Measurements from ENCODE around the gene PYGO1. TPM values are rescaled to one million over a fixed set of nuclear protein-coding genes. Genes with fewer than 3 reads are reported as not detected.
A peak's percentile ranks its signal among the peaks of the same experiment; 100 is the strongest.

The PYGO1 gene
- total RNA-seq, 1 experiment from 2014 or later = 0.55 TPM

- TF ChIP-seq AFF4 (CRISPR knock-in tag; IDR thresholded peaks at IDR 0.05; ENCODE audit: borderline replicate concordance) = no peak
- no peak for TF ChIP-seq GABPB1 (CRISPR knock-in tag; IDR thresholded peaks at IDR 0.05)
- TF ChIP-seq ELF4 (CRISPR knock-in tag; IDR thresholded peaks at IDR 0.05; ENCODE audit: low read depth) = no peak
- TF ChIP-seq, protein P1, sequence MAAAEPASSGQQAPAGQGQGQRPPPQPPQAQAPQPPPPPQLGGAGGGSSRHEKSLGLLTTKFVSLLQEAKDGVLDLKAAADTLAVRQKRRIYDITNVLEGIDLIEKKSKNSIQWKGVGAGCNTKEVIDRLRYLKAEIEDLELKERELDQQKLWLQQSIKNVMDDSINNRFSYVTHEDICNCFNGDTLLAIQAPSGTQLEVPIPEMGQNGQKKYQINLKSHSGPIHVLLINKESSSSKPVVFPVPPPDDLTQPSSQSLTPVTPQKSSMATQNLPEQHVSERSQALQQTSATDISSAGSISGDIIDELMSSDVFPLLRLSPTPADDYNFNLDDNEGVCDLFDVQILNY (CRISPR knock-in tag; IDR thresholded peaks at IDR 0.05) = no peak
- TF ChIP-seq, protein P2, sequence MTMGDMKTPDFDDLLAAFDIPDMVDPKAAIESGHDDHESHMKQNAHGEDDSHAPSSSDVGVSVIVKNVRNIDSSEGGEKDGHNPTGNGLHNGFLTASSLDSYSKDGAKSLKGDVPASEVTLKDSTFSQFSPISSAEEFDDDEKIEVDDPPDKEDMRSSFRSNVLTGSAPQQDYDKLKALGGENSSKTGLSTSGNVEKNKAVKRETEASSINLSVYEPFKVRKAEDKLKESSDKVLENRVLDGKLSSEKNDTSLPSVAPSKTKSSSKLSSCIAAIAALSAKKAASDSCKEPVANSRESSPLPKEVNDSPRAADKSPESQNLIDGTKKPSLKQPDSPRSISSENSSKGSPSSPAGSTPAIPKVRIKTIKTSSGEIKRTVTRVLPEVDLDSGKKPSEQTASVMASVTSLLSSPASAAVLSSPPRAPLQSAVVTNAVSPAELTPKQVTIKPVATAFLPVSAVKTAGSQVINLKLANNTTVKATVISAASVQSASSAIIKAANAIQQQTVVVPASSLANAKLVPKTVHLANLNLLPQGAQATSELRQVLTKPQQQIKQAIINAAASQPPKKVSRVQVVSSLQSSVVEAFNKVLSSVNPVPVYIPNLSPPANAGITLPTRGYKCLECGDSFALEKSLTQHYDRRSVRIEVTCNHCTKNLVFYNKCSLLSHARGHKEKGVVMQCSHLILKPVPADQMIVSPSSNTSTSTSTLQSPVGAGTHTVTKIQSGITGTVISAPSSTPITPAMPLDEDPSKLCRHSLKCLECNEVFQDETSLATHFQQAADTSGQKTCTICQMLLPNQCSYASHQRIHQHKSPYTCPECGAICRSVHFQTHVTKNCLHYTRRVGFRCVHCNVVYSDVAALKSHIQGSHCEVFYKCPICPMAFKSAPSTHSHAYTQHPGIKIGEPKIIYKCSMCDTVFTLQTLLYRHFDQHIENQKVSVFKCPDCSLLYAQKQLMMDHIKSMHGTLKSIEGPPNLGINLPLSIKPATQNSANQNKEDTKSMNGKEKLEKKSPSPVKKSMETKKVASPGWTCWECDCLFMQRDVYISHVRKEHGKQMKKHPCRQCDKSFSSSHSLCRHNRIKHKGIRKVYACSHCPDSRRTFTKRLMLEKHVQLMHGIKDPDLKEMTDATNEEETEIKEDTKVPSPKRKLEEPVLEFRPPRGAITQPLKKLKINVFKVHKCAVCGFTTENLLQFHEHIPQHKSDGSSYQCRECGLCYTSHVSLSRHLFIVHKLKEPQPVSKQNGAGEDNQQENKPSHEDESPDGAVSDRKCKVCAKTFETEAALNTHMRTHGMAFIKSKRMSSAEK (CRISPR knock-in tag; IDR thresholded peaks at IDR 0.05; ENCODE audit: borderline replicate concordance) = no peak
- TF ChIP-seq, protein P3, sequence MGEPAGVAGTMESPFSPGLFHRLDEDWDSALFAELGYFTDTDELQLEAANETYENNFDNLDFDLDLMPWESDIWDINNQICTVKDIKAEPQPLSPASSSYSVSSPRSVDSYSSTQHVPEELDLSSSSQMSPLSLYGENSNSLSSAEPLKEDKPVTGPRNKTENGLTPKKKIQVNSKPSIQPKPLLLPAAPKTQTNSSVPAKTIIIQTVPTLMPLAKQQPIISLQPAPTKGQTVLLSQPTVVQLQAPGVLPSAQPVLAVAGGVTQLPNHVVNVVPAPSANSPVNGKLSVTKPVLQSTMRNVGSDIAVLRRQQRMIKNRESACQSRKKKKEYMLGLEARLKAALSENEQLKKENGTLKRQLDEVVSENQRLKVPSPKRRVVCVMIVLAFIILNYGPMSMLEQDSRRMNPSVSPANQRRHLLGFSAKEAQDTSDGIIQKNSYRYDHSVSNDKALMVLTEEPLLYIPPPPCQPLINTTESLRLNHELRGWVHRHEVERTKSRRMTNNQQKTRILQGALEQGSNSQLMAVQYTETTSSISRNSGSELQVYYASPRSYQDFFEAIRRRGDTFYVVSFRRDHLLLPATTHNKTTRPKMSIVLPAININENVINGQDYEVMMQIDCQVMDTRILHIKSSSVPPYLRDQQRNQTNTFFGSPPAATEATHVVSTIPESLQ (CRISPR knock-in tag; IDR thresholded peaks at IDR 0.05) = no peak
Observed at GRCh38 chr15:55589287-55589686, 1.1 kb upstream of the PYGO1 start (continued).

DNA sequence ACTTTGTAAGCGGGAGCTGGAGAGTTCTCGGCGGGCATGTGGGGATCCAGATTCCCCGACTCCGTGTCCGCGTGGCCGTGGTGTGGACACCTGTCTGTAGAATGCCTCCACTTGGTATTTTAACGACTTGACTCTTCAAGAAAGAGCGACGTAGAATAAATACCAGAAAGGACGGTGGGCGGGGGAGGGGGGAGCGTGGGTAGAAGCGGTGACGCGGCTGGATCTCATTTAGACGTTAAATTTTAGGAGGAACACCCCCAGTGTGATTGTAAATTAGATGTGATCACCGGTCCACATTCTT, 620 bp upstream of the PYGO1 start:
- H3K4me1 Mint-ChIP-seq = peaks cover 4% of the 10 kb centered on the region
- no peak overlapping the region for H3K27ac Mint-ChIP-seq
- CTCF ChIA-PET = interaction anchor here (0.6 to 1.6 kb wide), 3 partner anchors 40 to 72 kb away, joined by 3 read pairs; no protein-coding TSS in a partner anchor
- POLR2A ChIA-PET = interaction anchor here (0.6 kb wide), 1 partner anchor 47 kb away, joined by 3 read pairs; no protein-coding TSS in a partner anchor
- H3K36me3 Mint-ChIP-seq = peaks cover 6% of the 10 kb centered on the region; the same call in 1 of the 2 replicates
- H3K27me3 Mint-ChIP-seq (ENCODE audit: low read depth) = peaks cover 39% of the 10 kb centered on the region
- TF ChIP-seq, protein P3 (CRISPR knock-in tag; IDR thresholded peaks at IDR 0.05) = no peak
- TF ChIP-seq, protein P4, sequence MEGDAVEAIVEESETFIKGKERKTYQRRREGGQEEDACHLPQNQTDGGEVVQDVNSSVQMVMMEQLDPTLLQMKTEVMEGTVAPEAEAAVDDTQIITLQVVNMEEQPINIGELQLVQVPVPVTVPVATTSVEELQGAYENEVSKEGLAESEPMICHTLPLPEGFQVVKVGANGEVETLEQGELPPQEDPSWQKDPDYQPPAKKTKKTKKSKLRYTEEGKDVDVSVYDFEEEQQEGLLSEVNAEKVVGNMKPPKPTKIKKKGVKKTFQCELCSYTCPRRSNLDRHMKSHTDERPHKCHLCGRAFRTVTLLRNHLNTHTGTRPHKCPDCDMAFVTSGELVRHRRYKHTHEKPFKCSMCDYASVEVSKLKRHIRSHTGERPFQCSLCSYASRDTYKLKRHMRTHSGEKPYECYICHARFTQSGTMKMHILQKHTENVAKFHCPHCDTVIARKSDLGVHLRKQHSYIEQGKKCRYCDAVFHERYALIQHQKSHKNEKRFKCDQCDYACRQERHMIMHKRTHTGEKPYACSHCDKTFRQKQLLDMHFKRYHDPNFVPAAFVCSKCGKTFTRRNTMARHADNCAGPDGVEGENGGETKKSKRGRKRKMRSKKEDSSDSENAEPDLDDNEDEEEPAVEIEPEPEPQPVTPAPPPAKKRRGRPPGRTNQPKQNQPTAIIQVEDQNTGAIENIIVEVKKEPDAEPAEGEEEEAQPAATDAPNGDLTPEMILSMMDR (IDR thresholded peaks at IDR 0.05) = no peak
- TF ChIP-seq NFATC4 (CRISPR knock-in tag; IDR thresholded peaks at IDR 0.05) (no peak), NFE2L1 (CRISPR knock-in tag; IDR thresholded peaks at IDR 0.05) (no peak), ZNF317 (CRISPR knock-in tag; IDR thresholded peaks at IDR 0.05; ENCODE audit: borderline replicate concordance, low read depth) (no peak), GABPB1 (CRISPR knock-in tag; IDR thresholded peaks at IDR 0.05) (no peak), TEAD4 (CRISPR knock-in tag; IDR thresholded peaks at IDR 0.05) (no peak), RELA (CRISPR knock-in tag; IDR thresholded peaks at IDR 0.05; ENCODE audit: borderline replicate concordance) (no peak), ESRRA (CRISPR knock-in tag; IDR thresholded peaks at IDR 0.05; ENCODE audit: borderline replicate concordance) (no peak), IRF2 (CRISPR knock-in tag; IDR thresholded peaks at IDR 0.05; ENCODE audit: borderline replicate concordance, low read depth) (no peak), ATF1 (CRISPR knock-in tag; IDR thresholded peaks at IDR 0.05) (no peak), GRHL2 (CRISPR knock-in tag; IDR thresholded peaks at IDR 0.05; ENCODE audit: insufficient replicate concordance, severe bottlenecking) (no peak), ETV6 (CRISPR knock-in tag; IDR thresholded peaks at IDR 0.05) (no peak), SOX15 (CRISPR knock-in tag; IDR thresholded peaks at IDR 0.05) (no peak)
- no peak for ATAC-seq
- H3K4me3 Mint-ChIP-seq = peak overlapping the region; percentile 70
- no peak for DNase-seq (ENCODE audit: low spot score)
- peaks cover 6% of the 10 kb centered on the region for H3K9me3 Mint-ChIP-seq
